DMS114 treated with DMSO at 0.1 percent for 48 hours (cell line): ENCODE results near the gene PDPK1.
"Not testable (repeated sequence)": the region's sequence is repeated elsewhere in the genome, so short reads cannot be mapped to it uniquely, and the experiment has no call there.

Source experiments
- DNase-seq: peaks from one replicate; lab custom pipeline; 2025; ENCODE audit not compliant: unreplicated experiment; lab: John Stamatoyannopoulos, UW

The PDPK1 gene

GRCh38 chr16:2610781-2611498, 73.1 kb downstream of the PDPK1 start:
- DNase-seq: no peak

- no peak for DNase-seq
Observed at GRCh38 chr16:2611499-2611862, 73.7 kb downstream of the PDPK1 start.

DNA sequence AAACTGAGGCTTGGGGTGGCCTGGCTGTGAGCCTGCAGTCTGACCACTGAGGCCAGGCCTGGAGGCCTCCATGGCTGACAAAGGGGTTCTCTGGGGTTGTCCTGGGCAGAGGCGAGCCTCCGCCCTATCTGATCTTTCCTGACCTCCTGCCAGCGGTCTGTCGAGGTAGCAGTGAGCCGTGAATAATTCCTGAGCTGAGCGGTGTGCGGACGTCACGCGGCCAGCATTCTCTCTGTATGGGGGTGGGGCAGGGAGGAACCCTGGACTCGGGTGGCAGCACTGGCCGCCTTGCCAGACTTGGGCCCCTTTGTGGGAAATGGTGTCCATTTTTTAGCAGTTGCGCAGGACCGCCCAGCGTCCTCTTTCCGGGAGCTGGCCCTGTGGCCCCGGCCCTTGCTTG, 74.1 kb downstream of the PDPK1 start:
- DNase-seq: not testable (repeated sequence)

GRCh38 chr16:2613251-2613650, 75.4 kb downstream of the PDPK1 start:
- not testable (repeated sequence) for DNase-seq

- DNase-seq: no peak
Observed at GRCh38 chr16:2614761-2615191, 77.0 kb downstream of the PDPK1 start.

DNA sequence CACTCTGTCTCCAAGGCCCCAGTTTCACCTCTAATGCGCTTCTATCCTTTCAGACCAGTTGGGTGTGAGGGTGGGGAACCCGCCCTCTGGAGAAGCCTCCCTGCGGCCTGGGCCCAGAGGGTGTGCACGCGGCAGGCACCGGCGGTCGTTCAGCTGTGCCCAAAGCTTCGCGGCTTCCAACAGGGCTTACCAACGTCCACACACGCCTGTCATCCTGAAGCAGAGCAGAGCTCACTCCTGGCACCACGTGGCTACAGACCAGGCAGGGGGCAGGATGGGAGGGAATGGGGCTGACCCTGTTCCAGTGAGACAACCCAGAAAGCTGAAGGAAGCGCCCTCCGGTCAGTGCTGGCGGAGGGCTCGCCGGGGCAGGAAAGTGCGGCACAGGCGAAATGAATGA, 81.1 kb downstream of the PDPK1 start:
- DNase-seq: not testable (repeated sequence)

DNA sequence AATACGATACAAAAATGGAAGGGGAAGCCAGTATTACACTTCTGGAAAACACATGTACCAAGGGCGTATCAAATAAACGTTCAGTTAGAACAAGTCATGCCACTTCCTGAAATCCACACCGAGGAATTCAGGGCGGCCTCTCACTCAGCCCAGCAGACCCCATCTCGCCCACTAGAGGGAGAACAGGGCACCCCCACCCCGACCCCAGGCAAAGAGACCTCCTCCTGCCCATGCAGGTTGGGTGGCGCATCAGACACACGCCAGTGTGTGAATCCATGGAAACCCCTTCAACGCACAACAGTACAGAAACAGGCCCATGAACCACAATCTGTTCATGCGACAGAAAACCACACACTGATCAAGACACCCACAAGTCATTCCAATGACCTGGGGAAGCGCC, 81.8 kb downstream of the PDPK1 start:
- DNase-seq: not testable (repeated sequence)

GRCh38 chr16:2620870-2621269, 83.0 kb downstream of the PDPK1 start:
- not testable (repeated sequence) for DNase-seq

DNA sequence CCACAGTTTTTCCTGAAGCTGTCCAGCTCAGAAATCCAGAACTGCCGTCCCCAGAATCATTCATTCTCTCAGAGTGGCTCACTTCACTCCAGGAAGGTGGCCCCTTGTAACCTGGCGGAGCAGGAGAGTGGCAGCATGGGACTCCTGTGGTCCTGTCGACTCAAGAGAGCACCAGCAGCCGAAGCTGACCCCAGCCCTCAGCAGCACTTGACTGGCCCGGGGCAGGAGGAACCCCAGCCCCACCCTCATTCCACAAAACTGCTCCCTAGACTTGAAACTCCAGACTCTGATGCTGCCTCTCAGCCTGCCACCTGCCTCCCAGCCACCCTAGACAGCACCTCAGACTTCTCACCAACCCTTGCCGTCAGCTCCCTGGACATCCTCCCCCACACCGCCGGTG, 83.6 kb downstream of the PDPK1 start:
- DNase-seq: not testable (repeated sequence)

GRCh38 chr16:2627075-2627474, 89.3 kb downstream of the PDPK1 start:
- not testable (repeated sequence) for DNase-seq

GRCh38 chr16:2631203-2631602, 93.4 kb downstream of the PDPK1 start:
- DNase-seq: not testable (repeated sequence)

GRCh38 chr16:2632291-2632690, 94.5 kb downstream of the PDPK1 start:
- DNase-seq: not testable (repeated sequence)

DNA sequence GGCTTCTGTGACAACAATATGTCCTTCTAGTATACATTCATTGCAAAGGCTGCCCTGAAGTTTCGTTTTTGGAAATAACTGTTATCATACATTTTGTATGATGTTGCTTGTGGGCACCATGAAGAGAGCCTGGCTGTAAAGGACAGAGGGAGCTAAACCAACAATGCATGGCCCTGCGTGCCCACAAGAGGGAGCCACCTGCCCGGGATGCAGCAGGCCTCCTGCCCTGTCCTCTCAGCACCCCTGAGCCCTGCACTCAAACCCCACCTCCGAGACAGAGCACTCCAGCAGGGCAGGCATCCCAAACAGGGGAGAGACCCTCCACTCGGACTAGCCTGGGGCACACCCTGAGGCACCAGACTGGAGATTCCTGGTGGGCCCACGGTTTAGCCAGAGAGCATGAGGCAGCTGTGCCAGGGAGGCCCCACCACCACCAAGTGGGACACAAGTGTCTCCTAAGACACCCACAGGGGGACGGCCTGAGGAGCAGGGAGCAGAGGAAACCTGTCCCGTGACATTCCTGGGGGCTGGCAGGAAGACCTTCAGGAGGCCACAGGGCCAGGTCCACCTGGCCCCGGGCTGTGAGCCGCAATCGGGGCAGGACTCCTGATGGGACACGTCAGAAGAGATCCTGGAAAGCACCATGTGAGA, 101.4 kb downstream of the PDPK1 start:
- DNase-seq: not testable (repeated sequence)

DNA sequence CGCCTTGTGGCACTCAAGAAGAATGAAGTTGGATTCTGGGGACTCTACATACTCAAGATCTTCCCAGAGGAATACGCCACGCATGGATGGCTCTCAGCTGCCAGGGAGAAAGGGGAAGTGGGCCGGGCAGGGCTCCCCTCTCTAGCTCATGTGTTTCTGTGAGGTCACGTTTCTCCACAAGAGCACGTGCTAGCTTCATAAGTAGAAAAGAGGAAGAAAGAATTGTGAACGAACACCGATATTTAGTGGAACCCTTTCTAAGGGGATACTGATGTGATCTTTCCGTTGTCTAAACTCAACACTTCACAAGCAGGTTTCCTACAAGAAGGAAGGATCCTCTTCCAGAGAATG, 101.9 kb downstream of the PDPK1 start:
- not testable (repeated sequence) for DNase-seq

DNA sequence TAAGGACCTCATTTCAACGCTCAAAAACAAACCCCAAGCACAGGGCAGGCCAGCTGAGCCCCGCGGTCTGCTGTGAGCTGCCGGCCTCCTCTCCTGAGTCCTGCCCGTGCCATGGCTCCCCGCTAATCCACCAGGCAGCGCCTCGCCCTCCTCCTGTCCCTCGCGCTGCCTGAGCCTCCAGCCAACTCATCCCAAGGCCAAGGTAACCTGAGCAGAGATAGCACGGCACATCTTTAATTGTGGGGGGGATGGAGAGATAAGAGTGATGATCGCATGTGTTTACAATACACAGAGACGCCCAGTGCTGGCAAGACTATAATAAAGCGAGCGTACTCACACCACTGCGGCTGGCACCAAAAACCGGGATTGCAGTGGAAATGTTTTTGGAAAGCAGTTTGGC, 104.7 kb downstream of the PDPK1 start:
- not testable (repeated sequence) for DNase-seq

GRCh38 chr16:2644754-2645453, 107.1 kb downstream of the PDPK1 start:
- DNase-seq: not testable (repeated sequence)

DNA sequence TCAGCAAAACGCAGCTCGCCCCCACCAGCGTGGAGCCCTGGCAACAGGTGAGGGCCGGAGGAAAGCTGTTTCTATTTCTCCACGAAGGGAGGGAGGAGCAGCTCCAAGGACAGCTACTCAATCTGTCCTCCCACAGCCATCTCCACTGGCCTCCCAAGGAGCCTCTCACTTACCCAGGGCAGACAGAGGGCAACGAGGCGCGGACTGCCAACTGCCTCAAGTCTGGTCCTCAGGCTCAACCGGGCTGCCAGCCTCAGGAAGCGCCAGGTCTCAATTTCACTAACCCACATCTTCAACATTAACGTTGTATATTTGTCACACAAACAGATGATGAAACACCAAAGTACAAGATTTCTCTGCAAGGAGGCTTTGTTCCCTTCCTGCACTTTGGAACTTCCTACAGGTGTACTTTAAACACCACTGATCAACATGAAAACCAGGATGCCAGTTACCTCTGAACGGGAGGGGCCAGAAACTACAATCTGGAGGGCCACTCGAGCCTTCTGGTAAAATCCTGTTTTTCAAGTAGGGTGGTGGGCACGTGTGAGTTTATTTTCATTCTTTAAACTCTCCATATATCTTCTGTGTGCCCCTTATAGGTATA, 113.5 kb downstream of the PDPK1 start:
- not testable (repeated sequence) for DNase-seq
